ENCODE data around the gene TSEN15.

DNA sequence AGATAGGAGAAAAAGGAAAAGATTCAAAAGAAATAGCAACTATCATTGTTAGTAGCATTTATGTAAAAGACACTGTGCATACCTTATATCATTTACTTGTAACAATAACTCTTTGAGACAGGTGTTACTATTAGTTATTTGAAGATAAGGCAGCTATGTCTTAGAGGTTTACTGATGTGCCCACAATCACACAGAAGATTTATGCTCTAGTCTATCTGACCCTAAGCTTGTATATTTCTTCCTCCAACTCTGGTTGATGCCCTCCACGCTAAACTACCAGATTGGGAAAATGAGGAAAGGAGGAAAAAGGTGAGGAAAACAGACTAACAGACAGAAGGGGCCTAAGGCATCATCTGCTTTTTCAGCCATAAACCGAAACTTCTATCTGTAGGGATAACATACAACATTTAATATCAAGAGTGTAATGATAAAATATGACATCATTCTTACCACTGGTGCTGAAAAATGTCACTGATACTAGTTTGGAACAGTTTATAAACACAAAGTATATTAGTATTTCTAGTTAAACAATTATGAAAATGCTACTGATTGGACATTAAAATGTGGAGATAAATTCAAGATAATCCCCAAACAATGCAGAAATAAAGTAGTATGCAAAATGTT lies 19.1 kb upstream of the TSEN15 start:
- TF ChIP-seq, protein P1, sequence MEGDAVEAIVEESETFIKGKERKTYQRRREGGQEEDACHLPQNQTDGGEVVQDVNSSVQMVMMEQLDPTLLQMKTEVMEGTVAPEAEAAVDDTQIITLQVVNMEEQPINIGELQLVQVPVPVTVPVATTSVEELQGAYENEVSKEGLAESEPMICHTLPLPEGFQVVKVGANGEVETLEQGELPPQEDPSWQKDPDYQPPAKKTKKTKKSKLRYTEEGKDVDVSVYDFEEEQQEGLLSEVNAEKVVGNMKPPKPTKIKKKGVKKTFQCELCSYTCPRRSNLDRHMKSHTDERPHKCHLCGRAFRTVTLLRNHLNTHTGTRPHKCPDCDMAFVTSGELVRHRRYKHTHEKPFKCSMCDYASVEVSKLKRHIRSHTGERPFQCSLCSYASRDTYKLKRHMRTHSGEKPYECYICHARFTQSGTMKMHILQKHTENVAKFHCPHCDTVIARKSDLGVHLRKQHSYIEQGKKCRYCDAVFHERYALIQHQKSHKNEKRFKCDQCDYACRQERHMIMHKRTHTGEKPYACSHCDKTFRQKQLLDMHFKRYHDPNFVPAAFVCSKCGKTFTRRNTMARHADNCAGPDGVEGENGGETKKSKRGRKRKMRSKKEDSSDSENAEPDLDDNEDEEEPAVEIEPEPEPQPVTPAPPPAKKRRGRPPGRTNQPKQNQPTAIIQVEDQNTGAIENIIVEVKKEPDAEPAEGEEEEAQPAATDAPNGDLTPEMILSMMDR (tag by site-specific recombination; IDR thresholded peaks at IDR 0.05): no peak
- TF ChIP-seq ZNF138 (tag by site-specific recombination; IDR thresholded peaks at IDR 0.05; ENCODE audit: borderline replicate concordance) (no peak), ZNF174 (tag by site-specific recombination; IDR thresholded peaks at IDR 0.05) (no peak), ZNF132 (tag by site-specific recombination; IDR thresholded peaks at IDR 0.05; ENCODE audit: borderline replicate concordance) (no peak)

All from HEK293 (cell line).